GM10266 (cell line): ENCODE measurements around the gene TSPAN32.

Experiments
- DNase-seq: peaks from one replicate; pipeline ENCODE4 v3.0.0; 2012; ENCODE audit errors: extremely low spot score
- TF ChIP-seq, protein P1 (sequence below): IDR thresholded peaks from 2 replicates; pipeline ENCODE4 v1.5.1; 2012; ENCODE audit warnings: mild to moderate bottlenecking, low read depth; ENCODE audit not compliant: control insufficient read depth, insufficient read depth; ENCODE audit errors: missing control alignments

Gene TSPAN32

DNA sequence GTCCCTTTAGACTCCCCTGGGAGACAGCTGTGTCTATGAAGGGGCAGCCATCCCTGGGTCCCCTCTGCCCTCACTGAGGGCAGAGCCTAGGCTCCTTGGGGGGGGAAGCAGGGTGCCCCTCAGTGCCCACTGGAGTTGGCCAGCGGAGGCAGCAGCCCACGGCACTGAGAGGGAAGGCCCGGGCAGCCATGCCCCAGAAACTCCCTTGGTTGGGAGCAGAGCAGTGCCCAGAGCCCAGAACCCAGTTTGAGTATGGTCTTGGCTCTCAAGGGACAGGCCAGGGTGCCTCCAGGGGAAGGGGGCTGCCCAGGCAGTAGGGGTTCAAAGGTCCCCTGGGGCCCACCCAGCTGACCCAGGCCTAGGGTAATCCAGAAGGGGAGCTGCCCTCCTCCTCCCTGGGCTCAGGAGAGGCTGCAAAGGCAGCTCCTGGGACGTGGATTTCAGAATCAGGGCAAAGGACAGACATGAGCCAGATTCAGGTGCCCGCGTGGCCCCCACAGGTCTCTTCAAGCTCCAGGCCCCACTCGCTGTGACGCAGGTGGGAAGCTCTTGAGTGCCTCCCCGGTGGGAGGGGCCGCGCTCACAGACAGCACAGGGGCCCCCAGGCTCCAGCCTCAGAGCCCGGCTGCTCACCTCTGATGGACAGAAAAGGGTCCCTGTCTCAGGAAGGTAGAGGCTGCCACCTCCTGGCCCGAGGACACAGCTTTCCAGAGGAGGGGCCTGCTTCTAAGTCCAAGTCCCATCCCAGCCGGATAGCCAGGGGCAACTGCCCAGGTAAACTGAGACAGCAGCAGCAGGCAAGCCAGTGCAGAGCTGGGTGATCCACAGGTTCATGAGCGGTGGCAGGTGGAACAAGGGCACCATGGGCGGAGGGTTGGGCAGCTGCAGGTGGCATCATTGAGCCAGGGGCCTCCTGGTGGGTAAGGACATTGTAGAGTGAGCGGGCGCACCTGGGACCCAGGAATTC, 2.7 kb upstream of the TSPAN32 start:
- DNase-seq = no peak
- TF ChIP-seq, protein P1, sequence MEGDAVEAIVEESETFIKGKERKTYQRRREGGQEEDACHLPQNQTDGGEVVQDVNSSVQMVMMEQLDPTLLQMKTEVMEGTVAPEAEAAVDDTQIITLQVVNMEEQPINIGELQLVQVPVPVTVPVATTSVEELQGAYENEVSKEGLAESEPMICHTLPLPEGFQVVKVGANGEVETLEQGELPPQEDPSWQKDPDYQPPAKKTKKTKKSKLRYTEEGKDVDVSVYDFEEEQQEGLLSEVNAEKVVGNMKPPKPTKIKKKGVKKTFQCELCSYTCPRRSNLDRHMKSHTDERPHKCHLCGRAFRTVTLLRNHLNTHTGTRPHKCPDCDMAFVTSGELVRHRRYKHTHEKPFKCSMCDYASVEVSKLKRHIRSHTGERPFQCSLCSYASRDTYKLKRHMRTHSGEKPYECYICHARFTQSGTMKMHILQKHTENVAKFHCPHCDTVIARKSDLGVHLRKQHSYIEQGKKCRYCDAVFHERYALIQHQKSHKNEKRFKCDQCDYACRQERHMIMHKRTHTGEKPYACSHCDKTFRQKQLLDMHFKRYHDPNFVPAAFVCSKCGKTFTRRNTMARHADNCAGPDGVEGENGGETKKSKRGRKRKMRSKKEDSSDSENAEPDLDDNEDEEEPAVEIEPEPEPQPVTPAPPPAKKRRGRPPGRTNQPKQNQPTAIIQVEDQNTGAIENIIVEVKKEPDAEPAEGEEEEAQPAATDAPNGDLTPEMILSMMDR = peak; percentile 41

DNA sequence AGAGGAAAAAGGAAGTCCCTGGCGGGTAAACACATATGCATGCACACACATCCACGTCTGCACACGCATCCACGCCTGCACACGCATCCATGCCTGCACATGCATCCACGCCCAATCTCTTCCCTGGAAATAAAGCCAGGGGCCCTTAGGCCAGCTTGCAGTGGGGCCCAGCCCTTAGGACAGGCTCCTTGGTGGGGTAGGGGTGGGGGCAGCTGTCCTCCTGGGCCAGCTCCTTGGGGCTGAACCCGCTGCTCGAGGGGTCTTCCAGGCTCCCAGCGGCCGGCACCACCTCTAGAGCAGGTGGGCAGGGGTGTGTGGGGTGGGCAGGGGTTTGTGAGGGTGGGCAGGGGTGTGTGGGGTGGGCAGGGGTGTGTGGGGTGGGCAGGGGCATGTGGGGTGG, 2.0 kb upstream of the TSPAN32 start:
- TF ChIP-seq, protein P1 = no peak
- no peak for DNase-seq

DNA sequence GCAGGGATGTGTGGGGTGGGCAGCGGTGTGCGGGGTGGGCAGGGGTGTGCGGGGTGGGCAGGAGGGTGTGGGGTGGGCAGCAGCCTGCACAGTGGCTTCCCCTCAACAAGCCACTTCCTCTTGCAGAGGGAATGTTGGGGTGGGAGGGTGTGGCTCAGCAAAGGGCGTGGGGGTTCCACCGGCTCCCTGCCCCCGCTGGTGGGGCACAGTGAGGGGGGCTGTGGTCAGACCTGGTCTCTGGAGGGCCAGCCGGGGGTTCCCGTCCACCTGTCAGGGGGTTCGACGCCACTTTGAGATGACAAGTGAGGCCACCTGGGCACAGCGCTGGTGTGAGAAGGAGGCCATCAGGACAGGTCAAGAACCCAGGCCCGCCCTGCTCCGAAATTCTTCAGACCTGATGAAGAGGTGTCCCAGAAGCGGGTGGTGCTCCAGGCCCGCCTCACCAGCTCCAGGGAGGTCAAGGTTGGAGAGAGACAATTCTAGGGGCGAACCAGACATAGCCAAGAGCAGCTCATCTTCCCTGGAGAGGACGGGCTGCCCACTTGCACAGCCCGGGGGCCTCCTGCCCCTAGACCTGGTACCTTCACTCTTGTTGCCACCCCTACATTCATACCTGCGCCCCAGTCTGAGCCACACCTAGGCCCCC, 1.4 kb upstream of the TSPAN32 start:
- no peak for DNase-seq
- TF ChIP-seq, protein P1 = no peak

DNA sequence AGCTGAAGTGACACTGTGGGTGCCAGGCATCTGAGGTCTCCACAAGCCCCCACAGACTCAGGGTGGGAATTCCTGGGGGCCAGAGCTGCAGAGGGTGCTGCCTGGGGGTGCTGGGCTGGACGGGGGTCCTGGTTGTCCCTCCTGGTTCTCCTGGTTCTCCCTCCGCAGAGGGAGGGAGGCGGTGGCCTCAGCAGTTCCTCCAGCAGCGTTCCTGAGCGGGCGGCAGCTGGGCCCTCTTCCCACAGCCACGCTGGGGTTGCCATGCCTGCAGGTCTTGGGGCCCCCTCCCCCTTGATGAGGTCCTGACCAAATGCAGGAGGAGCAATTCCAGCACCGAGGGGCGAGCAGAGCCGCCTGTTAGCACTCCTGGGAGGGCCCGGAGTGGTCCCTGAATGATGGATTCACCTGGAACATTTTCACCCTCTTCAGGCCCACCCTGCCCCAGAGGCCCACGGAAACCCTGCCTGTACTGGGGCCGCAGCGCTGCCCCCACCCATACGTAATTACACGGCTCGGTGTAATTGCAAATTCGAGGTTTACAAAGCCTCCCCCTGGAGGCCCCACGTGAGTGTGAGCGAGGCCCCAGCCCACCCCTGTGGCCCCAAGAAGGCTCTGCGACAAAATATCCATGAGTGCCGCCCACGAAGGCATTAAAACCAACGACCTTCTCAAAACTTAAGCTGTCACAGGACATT, 730 bp upstream of the TSPAN32 start:
- DNase-seq = no peak
- TF ChIP-seq, protein P1 = no peak

DNA sequence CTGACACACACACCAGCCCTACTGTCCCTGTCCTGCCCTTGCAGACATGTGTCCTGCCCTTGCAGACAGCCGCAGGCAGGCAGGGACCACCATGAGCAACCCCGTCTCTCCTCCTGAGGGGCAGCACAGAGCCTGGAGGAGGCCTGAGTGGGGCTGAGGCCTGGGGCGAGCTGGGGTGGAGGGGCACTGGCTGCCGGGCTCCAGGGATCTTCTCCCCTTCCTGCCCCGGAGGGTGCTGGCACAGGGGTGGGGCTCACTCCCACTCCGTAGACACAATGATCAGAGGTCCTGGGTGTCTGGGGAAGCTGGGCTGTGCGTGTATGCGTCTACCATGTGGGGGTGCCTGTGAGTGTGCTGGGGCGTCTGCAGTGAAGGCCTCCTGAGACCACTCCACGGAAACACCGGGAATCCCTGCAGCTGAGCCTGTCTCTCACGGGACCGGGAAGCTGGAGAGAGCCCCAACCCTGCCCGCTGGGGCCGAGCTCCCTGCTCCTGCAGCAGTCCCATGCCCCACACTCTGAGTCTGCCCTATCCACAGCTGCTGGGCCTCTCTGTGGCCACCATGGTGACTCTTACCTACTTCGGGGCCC, 588 bp downstream of the TSPAN32 start:
- no peak for DNase-seq
- TF ChIP-seq, protein P1 = no peak

DNA sequence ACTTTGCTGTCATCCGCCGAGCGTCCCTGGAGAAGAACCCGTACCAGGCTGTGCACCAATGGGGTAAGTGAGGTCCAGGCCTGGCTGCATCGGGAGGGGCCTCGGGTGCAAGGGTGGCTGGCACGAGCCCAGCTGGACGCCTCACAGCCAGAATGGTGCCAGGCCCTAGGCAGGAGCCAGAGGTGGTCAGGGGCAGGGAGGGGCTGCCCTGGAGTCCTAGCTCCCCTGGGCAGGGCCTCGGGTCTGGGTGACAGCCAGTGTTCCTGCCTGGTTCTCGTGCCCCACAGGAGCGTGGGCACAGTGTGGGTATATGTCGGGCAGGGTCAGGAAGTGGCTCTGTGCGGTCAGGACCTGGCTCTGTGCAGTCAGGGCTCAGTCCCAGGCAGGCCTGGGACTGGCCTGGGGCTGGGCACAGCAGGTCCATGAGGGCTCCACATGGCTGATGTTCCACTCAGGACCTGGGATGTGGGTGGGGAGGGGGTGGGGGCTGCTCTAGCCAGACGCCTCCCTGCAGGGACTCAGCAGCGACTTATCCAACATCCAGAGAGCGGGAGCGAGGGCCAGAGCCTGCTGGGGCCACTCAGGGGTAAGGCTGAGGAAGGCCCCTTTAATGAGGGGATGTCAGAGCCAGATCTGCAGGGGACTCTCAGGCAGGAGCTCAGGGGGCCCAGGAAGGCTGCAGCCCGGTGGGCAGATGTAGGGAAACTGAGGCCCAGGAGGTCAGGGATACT, 1.2 kb downstream of the TSPAN32 start:
- no peak for DNase-seq
- TF ChIP-seq, protein P1 = no peak
